ENCODE measurements around the gene SYT17.

GRCh38 chr16:19264123-19264673 lies 96.2 kb downstream of the SYT17 start:
- TF ChIP-seq CTCF (IDR thresholded peaks at IDR 0.05; ENCODE audit: low read length) (no peak), EZH2 (IDR thresholded peaks at IDR 0.05; ENCODE audit: borderline replicate concordance, low read length) (no peak)

Data from OCI-LY1 (cell line).